ENCODE results near the gene CCR5AS.

GRCh38 chr3:46416811-46417510, 10.1 kb upstream of the CCR5AS start:
- TF ChIP-seq CTCF (conservative IDR thresholded peaks at IDR 0.05 in 1 of 2, IDR thresholded peaks at IDR 0.05 in 1 of 2; ENCODE audit: low read depth in 1 of 2, low read length in 2 of 2), result no peak
- TF ChIP-seq EZH2 (IDR thresholded peaks at IDR 0.05; ENCODE audit: low read length, missing control alignments), result no peak
